GM19099 (cell line): ENCODE data around the gene POLD2.

ENCODE experiments used
- POLR2A ChIP-seq: IDR thresholded peaks from 3 replicates; pipeline ENCODE4 v1.6.1; 2011; ENCODE audit warnings: low read depth; ENCODE audit not compliant: insufficient read length; ENCODE audit errors: extremely low read depth

POLD2 gene

GRCh38 chr7:44077681-44078091, 45.7 kb downstream of the POLD2 start:
- TF ChIP-seq POLR2A: no peak

- no peak for TF ChIP-seq POLR2A
Measured at GRCh38 chr7:44077061-44077460, 46.3 kb downstream of the POLD2 start.

GRCh38 chr7:44076101-44076895, 47.0 kb downstream of the POLD2 start:
- no peak for TF ChIP-seq POLR2A

DNA sequence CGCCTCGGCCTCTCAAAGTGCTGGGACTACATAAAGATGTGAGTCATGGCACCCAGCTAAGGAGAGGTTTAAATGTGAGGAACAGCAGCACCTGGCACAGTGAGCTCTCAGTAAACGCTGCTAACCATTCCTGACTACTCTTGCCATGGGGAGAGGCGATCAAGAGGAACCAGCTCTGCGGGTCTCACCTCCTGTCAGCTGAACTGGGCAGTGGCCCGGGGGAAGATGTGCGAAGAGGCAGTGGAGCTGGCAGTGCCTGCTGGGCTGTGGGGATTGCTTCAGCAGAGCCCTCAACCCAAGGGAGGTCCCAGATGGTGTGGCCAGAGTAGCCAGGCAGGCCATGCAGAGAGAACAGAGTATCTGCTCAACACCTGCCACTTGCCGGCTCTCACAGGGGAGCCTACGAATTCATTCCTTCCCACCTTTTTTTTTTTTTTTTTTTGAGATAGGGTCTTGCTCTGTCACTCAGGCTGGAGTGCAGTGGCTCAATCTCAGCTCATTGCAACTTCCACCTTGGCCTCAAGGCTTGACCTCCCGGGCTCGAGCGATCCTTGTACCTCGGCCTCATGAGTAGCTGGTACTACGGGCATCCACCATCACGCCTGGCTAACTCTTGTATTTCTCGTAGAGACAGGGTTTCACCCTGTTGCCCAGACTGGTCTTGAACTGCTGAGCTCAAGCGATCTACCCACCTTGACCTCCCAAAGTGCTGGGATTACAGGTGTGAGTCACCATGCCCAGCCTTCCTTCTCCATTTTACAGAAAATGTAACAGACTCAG, 47.9 kb downstream of the POLD2 start:
- no peak for TF ChIP-seq POLR2A

DNA sequence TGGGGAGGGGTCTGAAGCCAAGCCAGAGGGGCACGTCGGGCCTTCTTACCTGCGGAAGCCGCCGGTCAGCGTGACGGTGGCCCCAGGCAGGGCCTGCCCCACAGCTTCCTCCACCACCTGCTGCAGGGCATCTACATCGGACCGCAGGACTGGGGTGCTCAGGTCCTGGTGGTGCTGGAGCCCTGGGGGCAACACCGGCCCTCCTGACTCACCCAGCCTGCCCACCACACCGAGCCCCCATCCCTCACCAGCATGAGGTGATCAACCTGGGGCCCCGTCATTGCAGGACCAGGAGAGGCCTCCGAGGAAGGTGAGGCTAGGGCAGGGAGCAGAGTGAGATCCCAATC, 49.0 kb downstream of the POLD2 start:
- TF ChIP-seq POLR2A: no peak

GRCh38 chr7:44073664-44074348, 49.5 kb downstream of the POLD2 start:
- peak; percentile 24 for TF ChIP-seq POLR2A

DNA sequence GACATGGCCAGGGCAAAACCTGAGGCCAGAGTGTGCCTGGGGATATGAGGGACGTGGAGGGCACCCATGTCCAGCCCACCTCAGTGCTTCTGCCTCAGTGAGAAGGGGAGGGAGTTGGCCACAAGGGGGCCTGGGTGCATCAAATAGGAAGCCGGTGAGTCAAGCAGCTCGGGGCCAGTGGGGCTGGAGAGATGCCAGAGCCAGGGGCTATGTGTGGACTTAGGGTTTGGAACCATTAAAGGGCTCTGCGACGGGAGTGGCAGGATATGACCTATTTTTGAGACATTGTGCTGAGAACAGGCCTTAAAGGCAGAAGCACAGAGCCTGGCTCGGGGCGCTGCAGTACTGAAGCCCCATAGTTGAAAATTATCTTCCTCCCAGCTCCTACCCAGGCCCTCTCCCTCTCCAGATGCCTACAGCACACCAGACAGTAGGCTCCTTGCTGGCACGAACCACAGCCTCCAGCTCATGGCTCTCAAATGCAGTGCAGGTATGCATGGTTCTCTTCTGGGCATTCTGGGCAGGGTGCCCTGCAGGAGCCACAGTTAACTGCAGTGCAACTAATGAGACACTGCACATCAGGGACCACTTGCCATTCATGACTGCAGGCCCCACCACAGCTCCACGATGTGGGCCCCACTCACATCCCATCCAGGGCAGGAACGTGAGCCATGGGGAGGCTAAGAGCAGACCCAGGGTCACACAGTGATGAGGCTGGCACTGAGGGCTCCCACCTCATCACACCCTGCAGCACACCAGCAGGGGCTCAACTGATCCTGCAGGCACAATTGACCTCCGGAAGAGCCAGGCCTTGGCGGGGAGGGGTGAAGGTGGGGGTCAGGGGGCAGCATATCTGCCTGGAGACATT, 50.8 kb downstream of the POLD2 start:
- peak; percentile 16 for TF ChIP-seq POLR2A

GRCh38 chr7:44071726-44072363, 51.5 kb downstream of the POLD2 start:
- no peak for TF ChIP-seq POLR2A

- TF ChIP-seq POLR2A: no peak
Measured at GRCh38 chr7:44068054-44068453, 55.3 kb downstream of the POLD2 start.

DNA sequence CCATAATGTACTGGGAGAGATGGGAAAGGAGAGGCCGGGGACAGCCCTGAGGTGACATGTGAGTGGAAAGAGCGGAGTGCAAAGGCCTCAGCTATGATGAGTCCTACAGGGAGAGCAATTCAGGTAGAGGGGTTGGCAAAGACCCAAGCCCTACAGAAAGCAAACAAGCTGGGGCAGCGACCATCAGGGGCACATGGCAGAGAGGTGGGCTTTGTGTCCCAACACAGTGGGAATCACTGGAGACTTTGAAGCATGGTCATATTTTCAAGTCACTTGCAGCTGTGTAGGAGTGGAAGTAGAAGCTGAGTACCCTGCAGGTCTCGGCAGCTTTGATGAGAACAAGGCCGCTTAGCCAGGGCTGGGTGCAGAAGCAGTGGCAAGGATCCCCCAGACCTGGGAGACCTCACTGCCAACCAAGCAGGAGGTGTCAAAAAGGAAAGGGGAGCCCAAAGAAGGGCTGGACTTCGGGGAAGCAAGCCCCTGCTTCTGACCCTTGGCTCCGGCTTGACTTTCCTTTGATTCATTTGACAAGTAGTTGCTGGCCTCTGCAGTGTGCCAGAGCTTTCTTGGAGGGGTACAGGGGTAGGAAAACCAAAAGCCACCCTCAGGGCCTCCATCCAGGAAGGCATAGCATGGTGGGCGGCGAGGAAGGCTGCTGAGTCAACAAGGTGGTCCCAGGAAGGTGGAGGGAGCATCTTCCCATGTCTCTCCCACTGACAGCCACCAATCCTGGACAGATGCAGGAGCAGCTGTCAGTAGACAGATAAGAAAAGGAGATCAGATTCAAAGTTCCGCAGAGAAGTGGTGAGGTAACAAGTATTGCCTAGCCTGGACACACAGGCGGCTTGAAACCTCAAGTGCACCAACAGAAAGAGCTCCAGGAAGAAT, 56.0 kb downstream of the POLD2 start:
- TF ChIP-seq POLR2A: peak; percentile 22

DNA sequence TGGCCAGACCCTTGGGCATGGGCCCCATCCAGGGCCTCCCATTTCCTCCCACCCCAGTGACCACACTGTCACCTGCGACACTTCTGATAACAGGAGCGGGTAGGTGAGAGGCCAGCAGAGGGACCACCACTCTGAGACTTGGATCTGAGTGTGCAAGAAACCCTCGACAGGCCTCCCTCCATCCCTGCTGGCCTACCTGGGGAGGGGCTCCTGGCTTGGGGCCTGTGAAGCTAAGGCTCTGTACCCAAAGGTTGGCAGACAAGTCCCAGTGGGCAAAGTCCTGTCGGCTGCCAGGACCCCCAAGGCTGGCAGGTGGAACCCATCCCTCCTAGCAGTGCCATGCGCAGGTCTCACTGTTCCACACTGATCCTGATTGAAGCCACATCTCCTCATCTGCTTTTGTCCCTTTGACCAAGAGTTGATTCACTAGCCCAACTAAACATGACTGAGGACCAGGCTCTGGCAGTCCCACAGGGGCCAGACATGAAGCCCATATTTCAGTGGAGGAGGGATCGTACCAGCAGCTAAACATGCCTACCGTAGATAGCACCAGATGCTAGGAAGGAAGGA, 56.8 kb downstream of the POLD2 start:
- no peak for TF ChIP-seq POLR2A

DNA sequence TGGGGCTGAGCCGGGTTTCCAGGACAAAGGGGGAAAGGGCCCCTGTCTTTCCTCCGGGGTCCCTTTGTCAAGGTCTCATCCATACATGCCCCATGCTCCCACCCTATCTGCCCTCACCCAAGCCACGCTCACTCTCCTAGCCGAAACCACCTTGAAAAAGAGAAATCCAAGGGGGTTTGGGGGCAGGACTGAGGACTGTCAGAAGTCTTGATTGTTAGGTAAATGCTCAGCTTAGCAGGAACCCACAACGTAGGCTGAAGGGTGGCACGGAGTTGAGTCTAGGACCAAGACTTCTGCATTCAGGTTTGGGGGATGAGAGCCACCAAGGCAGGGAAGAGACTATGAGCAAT, 57.3 kb downstream of the POLD2 start:
- peak; percentile 28 for TF ChIP-seq POLR2A
